ENCODE measurements around the gene RAB3D.
A peak's percentile ranks its signal among the peaks of the same experiment; 100 is the strongest.

GRCh38 chr19:11332822-11333221 is 6.6 kb downstream of the RAB3D start:
- TF ChIP-seq PRDM4 (tag by site-specific recombination; IDR thresholded peaks at IDR 0.05) (no peak), YY1 (tag by site-specific recombination; IDR thresholded peaks at IDR 0.05) (no peak), MZF1 (tag by site-specific recombination; IDR thresholded peaks at IDR 0.05; ENCODE audit: borderline replicate concordance) (no peak), ZBTB49 (tag by site-specific recombination; IDR thresholded peaks at IDR 0.05; ENCODE audit: low read depth) (no peak), ZNF792 (tag by site-specific recombination; IDR thresholded peaks at IDR 0.05) (no peak), ZNF341 (tag by site-specific recombination; IDR thresholded peaks at IDR 0.05; ENCODE audit: low read depth) (no peak), ZNF580 (tag by site-specific recombination; IDR thresholded peaks at IDR 0.05) (peak; percentile 52; the same call in 1 of the 2 replicates), BCL11A (tag by site-specific recombination; IDR thresholded peaks at IDR 0.05; ENCODE audit: low read depth) (no peak)
- TF ChIP-seq, protein P1, sequence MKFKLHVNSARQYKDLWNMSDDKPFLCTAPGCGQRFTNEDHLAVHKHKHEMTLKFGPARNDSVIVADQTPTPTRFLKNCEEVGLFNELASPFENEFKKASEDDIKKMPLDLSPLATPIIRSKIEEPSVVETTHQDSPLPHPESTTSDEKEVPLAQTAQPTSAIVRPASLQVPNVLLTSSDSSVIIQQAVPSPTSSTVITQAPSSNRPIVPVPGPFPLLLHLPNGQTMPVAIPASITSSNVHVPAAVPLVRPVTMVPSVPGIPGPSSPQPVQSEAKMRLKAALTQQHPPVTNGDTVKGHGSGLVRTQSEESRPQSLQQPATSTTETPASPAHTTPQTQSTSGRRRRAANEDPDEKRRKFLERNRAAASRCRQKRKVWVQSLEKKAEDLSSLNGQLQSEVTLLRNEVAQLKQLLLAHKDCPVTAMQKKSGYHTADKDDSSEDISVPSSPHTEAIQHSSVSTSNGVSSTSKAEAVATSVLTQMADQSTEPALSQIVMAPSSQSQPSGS (tag by site-specific recombination; IDR thresholded peaks at IDR 0.05; ENCODE audit: low read depth), result no peak
- TF ChIP-seq, protein P2, sequence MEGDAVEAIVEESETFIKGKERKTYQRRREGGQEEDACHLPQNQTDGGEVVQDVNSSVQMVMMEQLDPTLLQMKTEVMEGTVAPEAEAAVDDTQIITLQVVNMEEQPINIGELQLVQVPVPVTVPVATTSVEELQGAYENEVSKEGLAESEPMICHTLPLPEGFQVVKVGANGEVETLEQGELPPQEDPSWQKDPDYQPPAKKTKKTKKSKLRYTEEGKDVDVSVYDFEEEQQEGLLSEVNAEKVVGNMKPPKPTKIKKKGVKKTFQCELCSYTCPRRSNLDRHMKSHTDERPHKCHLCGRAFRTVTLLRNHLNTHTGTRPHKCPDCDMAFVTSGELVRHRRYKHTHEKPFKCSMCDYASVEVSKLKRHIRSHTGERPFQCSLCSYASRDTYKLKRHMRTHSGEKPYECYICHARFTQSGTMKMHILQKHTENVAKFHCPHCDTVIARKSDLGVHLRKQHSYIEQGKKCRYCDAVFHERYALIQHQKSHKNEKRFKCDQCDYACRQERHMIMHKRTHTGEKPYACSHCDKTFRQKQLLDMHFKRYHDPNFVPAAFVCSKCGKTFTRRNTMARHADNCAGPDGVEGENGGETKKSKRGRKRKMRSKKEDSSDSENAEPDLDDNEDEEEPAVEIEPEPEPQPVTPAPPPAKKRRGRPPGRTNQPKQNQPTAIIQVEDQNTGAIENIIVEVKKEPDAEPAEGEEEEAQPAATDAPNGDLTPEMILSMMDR (tag by site-specific recombination; IDR thresholded peaks at IDR 0.05), result no peak
